NCI-H526 (cell line): ENCODE results near the gene AFG1L.

ENCODE experiments used
- DNase-seq, 2 experiments: peaks; one replicate each; lab custom pipeline; 2025; lab: John Stamatoyannopoulos, UW

AFG1L gene

DNA sequence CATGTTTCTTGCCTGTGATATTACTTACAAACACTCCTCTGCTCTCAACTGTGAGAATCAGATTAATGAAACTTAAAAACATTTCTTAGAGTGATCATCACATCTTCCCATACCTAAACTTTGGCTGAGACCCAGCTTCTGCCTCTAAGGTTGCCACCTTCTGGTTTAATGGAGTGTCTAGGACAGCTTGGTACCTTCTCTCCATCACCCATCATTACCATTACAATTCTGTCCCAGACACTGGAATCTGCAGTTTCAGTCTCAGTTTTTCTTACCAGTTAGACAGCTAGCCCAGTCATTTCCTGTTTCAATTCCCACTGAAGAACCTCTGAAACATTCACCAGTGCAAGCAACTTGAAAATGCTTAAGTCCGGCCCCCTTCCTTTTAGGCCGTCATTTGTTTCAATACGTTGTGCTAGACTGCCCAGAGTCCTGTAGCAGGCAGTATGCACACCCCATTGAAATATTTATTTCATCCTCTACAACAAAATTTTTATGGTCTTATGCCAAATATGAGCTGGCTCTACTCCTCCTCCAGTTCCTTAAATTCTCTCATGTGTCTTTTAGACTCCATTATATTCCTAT lies 158.8 kb downstream of the AFG1L start:
- no peak for DNase-seq

GRCh38 chr6:108454356-108454755 lies 159.5 kb downstream of the AFG1L start:
- no peak for DNase-seq

- DNase-seq, result no peak
These were observed 160.8 kb downstream of the AFG1L start for GRCh38 chr6:108455688-108456087.

DNA sequence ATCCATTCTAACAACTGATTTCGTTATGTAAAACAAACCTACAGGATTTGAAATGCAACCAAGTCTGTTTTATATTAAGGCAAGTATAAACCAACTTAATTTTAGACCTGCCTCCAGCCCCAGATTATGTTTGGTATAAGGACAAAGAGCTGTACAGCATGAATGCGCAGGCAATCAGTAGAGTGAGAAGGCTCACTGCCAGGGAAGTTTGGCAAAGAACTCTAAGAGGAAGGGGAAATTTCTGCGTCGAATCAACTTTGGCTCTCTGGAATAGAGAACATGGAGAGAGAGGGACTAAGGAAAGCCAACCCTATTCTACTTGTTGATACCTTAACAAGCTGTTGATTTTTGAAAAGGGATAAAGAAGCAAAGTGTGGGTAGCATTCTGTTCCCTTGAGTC lies 168.9 kb downstream of the AFG1L start:
- DNase-seq, result no peak

GRCh38 chr6:108464418-108465097 lies 169.7 kb downstream of the AFG1L start:
- no peak for DNase-seq

- no peak for DNase-seq
These were observed 170.2 kb downstream of the AFG1L start for GRCh38 chr6:108465098-108465495.

DNA sequence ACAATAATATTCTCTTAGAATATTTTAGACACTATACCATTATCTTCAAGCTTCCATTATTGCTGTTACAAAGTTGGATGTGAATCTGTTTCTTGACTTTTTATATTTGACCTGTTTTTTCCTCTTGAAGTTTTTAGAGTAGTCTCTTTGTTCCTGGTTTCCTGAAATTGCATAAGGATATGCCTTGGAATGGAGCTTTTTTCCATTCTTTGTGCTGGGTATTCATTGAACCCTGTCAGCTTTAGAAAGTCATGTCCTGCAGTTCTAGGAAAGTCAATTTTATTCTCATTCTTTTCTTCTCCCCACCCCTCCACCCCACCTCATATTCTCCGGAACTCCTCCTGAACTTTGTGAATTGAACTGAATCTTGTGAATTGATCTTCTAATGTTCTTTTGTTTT lies 173.5 kb downstream of the AFG1L start:
- DNase-seq, result no peak

GRCh38 chr6:108469316-108469715 lies 174.5 kb downstream of the AFG1L start:
- DNase-seq, result no peak

DNA sequence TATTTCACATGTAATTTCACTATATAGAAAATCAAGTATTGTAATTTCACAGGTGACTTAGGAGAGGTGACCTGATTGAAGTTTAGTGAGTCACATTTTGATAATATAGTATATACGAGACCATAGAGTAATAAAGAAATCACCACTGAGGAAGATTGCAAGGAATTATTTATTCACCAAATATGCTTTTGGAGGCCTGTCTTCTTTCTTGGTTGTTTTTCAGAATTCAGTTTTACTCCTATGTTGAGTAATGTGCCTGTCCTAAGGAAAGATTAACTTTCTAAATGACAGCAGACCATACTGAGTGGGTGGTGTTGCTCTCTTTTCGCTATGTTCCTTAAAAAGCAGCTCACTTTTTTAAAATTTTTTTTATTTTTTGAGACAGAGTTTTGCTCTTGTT lies 178.3 kb downstream of the AFG1L start:
- no peak for DNase-seq

DNA sequence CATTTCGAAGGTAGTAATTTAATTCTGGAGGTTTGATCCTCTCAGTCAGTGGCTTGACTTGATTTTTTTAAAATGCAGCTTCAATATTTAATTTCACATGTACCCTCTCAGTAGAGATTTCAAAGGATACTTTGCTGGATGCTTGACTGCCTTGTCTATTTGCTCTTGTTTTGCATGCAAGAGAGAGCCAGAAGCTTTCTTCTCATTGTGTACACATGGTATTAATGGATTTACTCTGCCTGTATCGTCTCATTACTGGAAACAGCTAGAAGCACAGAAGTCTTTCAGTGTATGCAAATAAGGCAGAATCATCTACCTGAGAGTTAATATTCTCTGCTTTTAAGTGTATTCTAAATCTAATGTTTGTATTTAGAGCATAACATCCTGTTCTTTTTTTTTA lies 181.5 kb downstream of the AFG1L start:
- peak; percentile 89 to 93 for DNase-seq

- peak in 1 of 2 experiments; percentile 28 for DNase-seq
These were observed 182.1 kb downstream of the AFG1L start for GRCh38 chr6:108476847-108477430.

- DNase-seq, result no peak
These were observed 187.7 kb downstream of the AFG1L start for GRCh38 chr6:108482559-108482958.

- no peak for DNase-seq
These were observed 189.2 kb downstream of the AFG1L start for GRCh38 chr6:108484016-108484415.

GRCh38 chr6:108489699-108490098 lies 194.8 kb downstream of the AFG1L start:
- DNase-seq, result no peak

DNA sequence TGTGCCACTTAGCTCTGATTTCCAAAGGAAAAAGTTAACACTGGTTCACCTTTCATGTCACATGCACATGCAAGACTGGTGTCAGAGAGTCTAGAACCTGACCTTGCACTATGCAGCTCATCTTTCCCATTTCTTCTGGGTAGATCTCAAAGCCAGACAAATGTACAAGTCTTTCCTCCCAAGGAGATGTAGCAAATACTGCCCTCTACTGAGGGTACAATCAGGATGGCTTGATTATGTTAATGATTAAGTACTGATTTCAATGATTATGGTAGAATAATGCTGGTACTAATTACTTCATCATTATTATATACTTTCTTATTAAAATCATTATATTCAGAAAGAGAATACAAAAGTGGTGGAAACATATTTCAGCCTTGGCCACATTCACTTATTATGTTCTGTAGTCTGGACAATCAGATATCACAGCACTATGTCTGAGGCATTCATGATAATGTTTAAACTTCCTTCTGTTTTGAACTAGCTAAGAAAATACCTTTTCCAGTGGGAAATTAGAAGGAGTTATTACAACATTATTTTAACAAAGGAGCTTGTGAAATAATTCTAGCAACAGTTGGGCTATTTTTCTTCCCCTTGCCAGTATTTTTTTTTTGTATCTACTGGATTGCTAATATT lies 197.4 kb downstream of the AFG1L start:
- DNase-seq, result peak; percentile 13 to 57

GRCh38 chr6:108494434-108494833 lies 199.6 kb downstream of the AFG1L start:
- DNase-seq, result no peak

DNA sequence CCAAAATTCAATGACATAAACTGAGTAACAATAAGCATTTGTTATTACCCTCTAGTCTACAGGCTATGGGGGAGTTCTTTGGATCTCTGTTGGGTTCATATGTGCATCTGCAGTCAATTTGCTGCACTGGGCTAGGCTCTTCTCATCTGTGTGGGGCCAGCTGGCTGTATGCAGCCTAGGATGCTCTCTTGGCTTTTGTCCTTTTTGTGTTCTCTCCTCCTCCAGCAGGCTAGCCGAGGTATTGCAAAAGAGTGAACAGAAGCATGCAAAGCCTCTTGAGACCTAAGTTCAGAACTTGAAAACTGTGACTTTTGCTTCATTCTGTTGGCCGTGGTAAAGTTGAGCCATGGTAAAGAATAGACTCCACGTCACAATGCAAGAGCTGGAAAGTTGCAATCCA lies 203.0 kb downstream of the AFG1L start:
- peak; percentile 16 to 55 for DNase-seq

GRCh38 chr6:108501559-108501958 lies 206.7 kb downstream of the AFG1L start:
- DNase-seq, result no peak

GRCh38 chr6:108502832-108503231 lies 208.0 kb downstream of the AFG1L start:
- DNase-seq, result no peak

GRCh38 chr6:108507316-108507715 lies 212.5 kb downstream of the AFG1L start:
- DNase-seq, result no peak

GRCh38 chr6:108510461-108511319 lies 215.8 kb downstream of the AFG1L start:
- no peak for DNase-seq
